Measurements from ENCODE around the gene CCDC106.

The CCDC106 gene

GRCh38 chr19:55686311-55687050 is 38.5 kb downstream of the CCDC106 start:
- DNase-seq, result no peak

- DNase-seq, result no peak
Observed at GRCh38 chr19:55687281-55688201, 39.5 kb downstream of the CCDC106 start.

- no peak for DNase-seq
Observed at GRCh38 chr19:55688422-55689218, 40.6 kb downstream of the CCDC106 start.

GRCh38 chr19:55689411-55690108 is 41.5 kb downstream of the CCDC106 start:
- DNase-seq, result no peak

GRCh38 chr19:55690109-55690768 is 42.2 kb downstream of the CCDC106 start:
- no peak for DNase-seq

GRCh38 chr19:55690769-55691545 is 42.9 kb downstream of the CCDC106 start:
- DNase-seq, result no peak

GRCh38 chr19:55691561-55692481 is 43.8 kb downstream of the CCDC106 start:
- DNase-seq, result no peak

GRCh38 chr19:55692681-55693081 is 44.7 kb downstream of the CCDC106 start:
- DNase-seq, result no peak

GRCh38 chr19:55693336-55693974 is 45.4 kb downstream of the CCDC106 start:
- DNase-seq, result no peak

- no peak for DNase-seq
Observed at GRCh38 chr19:55694241-55694655, 46.2 kb downstream of the CCDC106 start.

GRCh38 chr19:55694656-55695491 is 46.9 kb downstream of the CCDC106 start:
- DNase-seq, result no peak

GRCh38 chr19:55695511-55696290 is 47.7 kb downstream of the CCDC106 start:
- DNase-seq, result no peak

GRCh38 chr19:55696301-55697068 is 48.5 kb downstream of the CCDC106 start:
- no peak for DNase-seq

GRCh38 chr19:55697069-55697440 is 49.0 kb downstream of the CCDC106 start:
- no peak for DNase-seq

- no peak for DNase-seq
Observed at GRCh38 chr19:55697698-55698097, 49.7 kb downstream of the CCDC106 start.

- DNase-seq, result no peak
Observed at GRCh38 chr19:55698256-55698655, 50.2 kb downstream of the CCDC106 start.

- DNase-seq, result no peak
Observed at GRCh38 chr19:55699221-55699620, 51.2 kb downstream of the CCDC106 start.

Measured in CD4-positive, alpha-beta T cell treated with Interleukin-6 for 4 hours (primary cell).